C4-2B (cell line): Measurements from ENCODE around the gene B4GALNT1.

Source experiments
- CTCF ChIP-seq: fragments of 450-650 bp; conservative IDR thresholded peaks from 2 replicates; pipeline ENCODE4 v1.5.1; 2017; ENCODE audit warnings: mild to moderate bottlenecking
- ZFX ChIP-seq: fragments of 450-650 bp; IDR thresholded peaks from 2 replicates; pipeline ENCODE4 v1.6.1; 2017

GRCh38 chr12:57604992-57605810 lies 27.8 kb downstream of the B4GALNT1 start:
- no peak for TF ChIP-seq CTCF
- no peak for TF ChIP-seq ZFX
